Measurements from ENCODE around the gene FOXP4. TPM values are rescaled to one million over a fixed set of nuclear protein-coding genes. Genes with fewer than 3 reads are reported as not detected.

The FOXP4 gene
- total and polyA plus RNA-seq, 2 of the 13 experiments (the other 11 are each of a cell fraction or from before 2014, with no cell fraction given), result 11.0 to 12.4 TPM

GRCh38 chr6:41502566-41502916 is 43.6 kb upstream of the FOXP4 start:
- Histone ChIP-seq H3K27ac (ENCODE audit: extremely low read length, insufficient read depth, low read length) (no peak overlapping the region), H3K36me3 (replicated peaks in 1 of 2; ENCODE audit: control insufficient read depth in 1 of 2, insufficient read depth in 2 of 2, low read length in 2 of 2) (no peaks in the 10 kb centered on the region), H3K9me3 (ENCODE audit: low read length) (no peaks in the 10 kb centered on the region), H3K9ac (ENCODE audit: insufficient read depth, low read depth, low read length) (peak overlapping the region; percentile 50), H2AFZ (ENCODE audit: low read length) (no peak overlapping the region), H4K20me1 (ENCODE audit: insufficient read depth, low read length) (no peaks in the 10 kb centered on the region), H3K4me1 (ENCODE audit: insufficient read depth, low read length) (peaks cover 83% of the 10 kb centered on the region), H3K79me2 (ENCODE audit: insufficient read depth, low read length) (no peaks in the 10 kb centered on the region), H3K27me3 (ENCODE audit: control insufficient read depth in 1 of 2, insufficient read depth in 2 of 2, low read length in 2 of 2) (no peaks in the 10 kb centered on the region; a peak in 1 of 5 replicates), H3K4me3 (replicated peaks in 1 of 3; ENCODE audit: insufficient read depth in 1 of 3, low read depth in 2 of 3, low read length in 3 of 3) (peak overlapping the region; percentile 51 to 68 (median 67); a peak in 5 of 6 replicates), H3K4me2 (ENCODE audit: low read depth, low read length) (peak overlapping the region; percentile 82)
- in situ Hi-C loops (cut with HindIII; ENCODE audit: extremely low pct_ligation_motif_present, low pct_unique_long_range_greater_than_20kb), result no loop called here
- POLR2A ChIA-PET, result interaction anchor here (0.8 to 11.7 kb wide), 12 partner anchors 9 to 95 kb away, joined by 3 to 187 read pairs (median 6); no protein-coding TSS in a partner anchor
- CTCF ChIA-PET (ENCODE audit: low intra/inter-chr PET ratio, low total read pairs), result no interaction called here
- BruUV-seq (replicated peaks), result no TSS peak
- FAIRE-seq (no peak), ATAC-seq (peak; percentile 4; the same call in 2 of the 3 replicates), DNase-seq (ENCODE audit: low spot score) (no peak)
- intact Hi-C loops (cut with micrococcal nuclease; ENCODE audit: unreplicated experiment), result no loop called here
- 40% methylated on average over 5 of the region's 5 CpGs for WGBS (ENCODE audit: low lambda C conversion rate)
- TF ChIP-seq ZNF30 (CRISPR knock-in tag; IDR thresholded peaks at IDR 0.05) (no peak), ZNF274 (CRISPR knock-in tag; IDR thresholded peaks at IDR 0.05) (no peak), PRDM15 (CRISPR knock-in tag; IDR thresholded peaks at IDR 0.05) (no peak), RBM39 (IDR thresholded peaks at IDR 0.05; ENCODE audit: low read depth, low read length, poor library complexity, severe bottlenecking) (no peak), ZNF746 (CRISPR knock-in tag; IDR thresholded peaks at IDR 0.05) (no peak), ZHX1 (CRISPR knock-in tag; IDR thresholded peaks at IDR 0.05; ENCODE audit: low read depth) (no peak), SMAD1 (CRISPR knock-in tag; IDR thresholded peaks at IDR 0.05; ENCODE audit: borderline replicate concordance, low read depth) (no peak), HNRNPH1 (optimal IDR thresholded peaks at IDR 0.05; ENCODE audit: low read depth, low read length) (no peak), CERS6 (CRISPR knock-in tag; IDR thresholded peaks at IDR 0.05) (no peak), MAX (IDR thresholded peaks at IDR 0.05) (peak; percentile 45; the same call in 1 of the 2 replicates), KDM5B (CRISPR knock-in tag; IDR thresholded peaks at IDR 0.05; ENCODE audit: borderline replicate concordance) (peak; percentile 49; the same call in 1 of the 2 replicates), ZNF784 (CRISPR knock-in tag; IDR thresholded peaks at IDR 0.05; ENCODE audit: borderline replicate concordance) (no peak), ZBTB26 (CRISPR knock-in tag; IDR thresholded peaks at IDR 0.05; ENCODE audit: borderline replicate concordance) (no peak)

Data from HepG2 (cell line).